SK-N-SH treated with all-trans-retinoic acid at 6 μM for 48 hours (cell line): ENCODE data around the gene SEPTIN1.

Experiments
- ATAC-seq: fragments of 200-7000 bp; cut with Tn5 transposase; 3 replicates; pipeline ENCODE4 v1.9.1; 2020; ENCODE audit warnings: mild to moderate bottlenecking, moderate library complexity
- ARNTL ChIP-seq: fragments of 450-650 bp; formaldehyde crosslinking; IDR thresholded peaks from 2 replicates; pipeline ENCODE4 v1.5.0; 2020; ENCODE audit warnings: low read depth, mild to moderate bottlenecking, moderate library complexity, borderline replicate concordance
- BACH2 ChIP-seq: fragments of 250-450 bp; sonication (Bioruptor Pico); IDR thresholded peaks from 2 replicates; pipeline ENCODE4 v1.9.0; 2021; ENCODE audit warnings: mild to moderate bottlenecking, borderline replicate concordance
- GLIS3 ChIP-seq: fragments of 250-450 bp; sonication (Bioruptor Pico); IDR thresholded peaks from 2 replicates; pipeline ENCODE4 v1.5.0; 2020; ENCODE audit warnings: mild to moderate bottlenecking, moderate library complexity
- PATZ1 ChIP-seq: fragments of 250-450 bp; sonication (Bioruptor Pico); IDR thresholded peaks from 2 replicates; pipeline ENCODE4 v1.8.0; 2020; ENCODE audit warnings: mild to moderate bottlenecking, moderate library complexity, borderline replicate concordance
- PPARA ChIP-seq: fragments of 250-450 bp; sonication (Bioruptor Pico); IDR thresholded peaks from 2 replicates; pipeline ENCODE4 v1.5.0; 2020; ENCODE audit warnings: mild to moderate bottlenecking, borderline replicate concordance
- SNAI2 ChIP-seq: fragments of 250-450 bp; sonication (Bioruptor Pico); IDR thresholded peaks from 2 replicates; pipeline ENCODE4 v1.5.0; 2020; ENCODE audit warnings: mild to moderate bottlenecking, moderate library complexity
- TCF4 ChIP-seq: fragments of 250-450 bp; sonication (Bioruptor Pico); IDR thresholded peaks from 2 replicates; pipeline ENCODE4 v1.8.0; 2021; ENCODE audit warnings: mild to moderate bottlenecking, moderate library complexity, borderline replicate concordance
- TOX ChIP-seq: fragments of 250-450 bp; sonication (Bioruptor Pico); IDR thresholded peaks from 2 replicates; pipeline ENCODE4 v1.8.0; 2021; ENCODE audit warnings: mild to moderate bottlenecking, moderate library complexity, borderline replicate concordance
- TSHZ2 ChIP-seq: fragments of 250-450 bp; sonication (Bioruptor Pico); IDR thresholded peaks from 2 replicates; pipeline ENCODE4 v1.5.0; 2020; ENCODE audit warnings: mild to moderate bottlenecking, moderate library complexity
- ZC3H10 ChIP-seq: fragments of 250-450 bp; sonication (Bioruptor Pico); IDR thresholded peaks from 2 replicates; pipeline ENCODE4 v1.5.1; 2021; ENCODE audit warnings: mild to moderate bottlenecking, moderate library complexity
- ZFP3 ChIP-seq: fragments of 250-450 bp; sonication (Bioruptor Pico); IDR thresholded peaks from 2 replicates; pipeline ENCODE4 v1.5.0; 2020; ENCODE audit warnings: mild to moderate bottlenecking, moderate library complexity
- ZFP30 ChIP-seq: fragments of 450-650 bp; formaldehyde crosslinking; IDR thresholded peaks from 2 replicates; pipeline ENCODE4 v1.5.0; 2022; ENCODE audit warnings: mild to moderate bottlenecking, moderate library complexity
- ZNF565 ChIP-seq: fragments of 450-650 bp; formaldehyde crosslinking; conservative IDR thresholded peaks from 2 replicates; pipeline ENCODE4 v1.5.0; 2020; ENCODE audit warnings: low read depth, mild to moderate bottlenecking, moderate library complexity
- ZNF70 ChIP-seq: fragments of 450-650 bp; formaldehyde crosslinking; IDR thresholded peaks from 2 replicates; pipeline ENCODE4 v1.5.0; 2020; ENCODE audit warnings: mild to moderate bottlenecking, moderate library complexity
- ZNF8 ChIP-seq: fragments of 450-650 bp; formaldehyde crosslinking; IDR thresholded peaks from 2 replicates; pipeline ENCODE4 v1.5.0; 2020; ENCODE audit warnings: mild to moderate bottlenecking, moderate library complexity
- TF ChIP-seq, protein P1 (sequence below): fragments of 250-450 bp; sonication (Bioruptor Pico); IDR thresholded peaks from 2 replicates; pipeline ENCODE4 v1.8.0; 2021; ENCODE audit warnings: low read depth, mild to moderate bottlenecking, moderate library complexity, borderline replicate concordance

Gene SEPTIN1, protein sequence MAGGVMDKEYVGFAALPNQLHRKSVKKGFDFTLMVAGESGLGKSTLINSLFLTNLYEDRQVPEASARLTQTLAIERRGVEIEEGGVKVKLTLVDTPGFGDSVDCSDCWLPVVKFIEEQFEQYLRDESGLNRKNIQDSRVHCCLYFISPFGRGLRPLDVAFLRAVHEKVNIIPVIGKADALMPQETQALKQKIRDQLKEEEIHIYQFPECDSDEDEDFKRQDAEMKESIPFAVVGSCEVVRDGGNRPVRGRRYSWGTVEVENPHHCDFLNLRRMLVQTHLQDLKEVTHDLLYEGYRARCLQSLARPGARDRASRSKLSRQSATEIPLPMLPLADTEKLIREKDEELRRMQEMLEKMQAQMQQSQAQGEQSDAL

GRCh38 chr16:30382111-30382881 is at the start of gene SEPTIN1:
Gene SEPTIN1 (minus strand): TSS chr16:30382561. CDS start chr16:30382542, 19 bp downstream.
- no peak for ATAC-seq
- TF ChIP-seq SNAI2 (CRISPR knock-in tag) (no peak), GLIS3 (CRISPR knock-in tag) (no peak), ZNF70 (CRISPR knock-in tag) (no peak), ZFP3 (no peak), ZNF8 (CRISPR knock-in tag) (no peak), PATZ1 (no peak), ZC3H10 (CRISPR knock-in tag) (no peak), PPARA (CRISPR knock-in tag) (no peak), TOX (CRISPR knock-in tag) (no peak)
- TF ChIP-seq, protein P1, sequence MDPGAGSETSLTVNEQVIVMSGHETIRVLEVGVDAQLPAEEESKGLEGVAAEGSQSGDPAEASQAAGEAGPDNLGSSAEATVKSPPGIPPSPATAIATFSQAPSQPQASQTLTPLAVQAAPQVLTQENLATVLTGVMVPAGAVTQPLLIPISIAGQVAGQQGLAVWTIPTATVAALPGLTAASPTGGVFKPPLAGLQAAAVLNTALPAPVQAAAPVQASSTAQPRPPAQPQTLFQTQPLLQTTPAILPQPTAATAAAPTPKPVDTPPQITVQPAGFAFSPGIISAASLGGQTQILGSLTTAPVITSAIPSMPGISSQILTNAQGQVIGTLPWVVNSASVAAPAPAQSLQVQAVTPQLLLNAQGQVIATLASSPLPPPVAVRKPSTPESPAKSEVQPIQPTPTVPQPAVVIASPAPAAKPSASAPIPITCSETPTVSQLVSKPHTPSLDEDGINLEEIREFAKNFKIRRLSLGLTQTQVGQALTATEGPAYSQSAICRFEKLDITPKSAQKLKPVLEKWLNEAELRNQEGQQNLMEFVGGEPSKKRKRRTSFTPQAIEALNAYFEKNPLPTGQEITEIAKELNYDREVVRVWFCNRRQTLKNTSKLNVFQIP (CRISPR knock-in tag) = no peak

- TF ChIP-seq TOX (CRISPR knock-in tag) = no peak
- TF ChIP-seq BACH2 (CRISPR knock-in tag) = no peak
- no peak for TF ChIP-seq TSHZ2
- TF ChIP-seq SNAI2 (CRISPR knock-in tag) = no peak
- TF ChIP-seq ZNF70 (CRISPR knock-in tag) = no peak
- TF ChIP-seq GLIS3 (CRISPR knock-in tag) = no peak
- TF ChIP-seq, protein P1 (CRISPR knock-in tag) = no peak
- no peak for TF ChIP-seq ZFP30 (CRISPR knock-in tag)
- no peak for TF ChIP-seq TCF4 (CRISPR knock-in tag)
- TF ChIP-seq ZNF565 = no peak
- TF ChIP-seq PATZ1 = no peak
- TF ChIP-seq ARNTL = no peak
- ATAC-seq = peak; percentile 12
These were observed 48.1 kb upstream of the SEPTIN1 start for GRCh38 chr16:30430428-30430970.
